ENCODE results near the gene SMIM23.

GRCh38 chr5:171826132-171826531 is 40.5 kb downstream of the SMIM23 start:
- no peak for TF ChIP-seq CTCF (IDR thresholded peaks at IDR 0.05)
- TF ChIP-seq POLR2A (IDR thresholded peaks at IDR 0.05; ENCODE audit: low read depth): no peak
